CD4-positive, CD25-positive, alpha-beta regulatory T cell (primary cell): ENCODE data around the gene SAMD1. TPM values are rescaled to one million over a fixed set of nuclear protein-coding genes. Genes with fewer than 3 reads are reported as not detected.

Experiments used
- ATAC-seq, 2 donors: fragments of 150-1000 bp; cut with Tn5 transposase; one replicate each; pipeline ENCODE4 v1.10.0; 2021; ENCODE audit warnings: low read depth in 2 of 2, moderate number of reproducible peaks in 2 of 2, moderate library complexity in 1 of 2
- DNase-seq, 3 donors: peaks; one replicate each; pipeline versions ENCODE4 v3.0.0 to v3.0.0-alpha.2; 2012 to 2022; ENCODE audit warnings: mixed read lengths in 1 of 3
- H3K27ac ChIP-seq: one replicate; pipeline ENCODE4 v1.7.0; 2013; ENCODE audit warnings: mild to moderate bottlenecking, low read length; ENCODE audit not compliant: insufficient read depth, poor library complexity, severe bottlenecking
- H3K27me3 ChIP-seq: one replicate; pipeline ENCODE4 v1.7.0; 2013; ENCODE audit warnings: low read length; ENCODE audit not compliant: control insufficient read depth, insufficient read depth
- H3K36me3 ChIP-seq: one replicate; pipeline ENCODE4 v1.7.0; 2013; ENCODE audit warnings: mild to moderate bottlenecking, low read length, moderate library complexity; ENCODE audit not compliant: control insufficient read depth, insufficient read depth
- H3K4me1 ChIP-seq: 2 replicates; pipeline ENCODE4 v1.7.0; 2013; ENCODE audit warnings: mild to moderate bottlenecking, low read length; ENCODE audit not compliant: insufficient read depth, control insufficient read depth, poor library complexity, severe bottlenecking
- H3K4me3 ChIP-seq: one replicate; pipeline ENCODE4 v1.7.0; 2013; ENCODE audit warnings: low read depth, mild to moderate bottlenecking, low read length, moderate library complexity
- H3K9me3 ChIP-seq, 2 experiments: 1 replicate in 1 of 2; 2 replicates in 1 of 2; pipeline ENCODE4 v1.7.0; 2013; ENCODE audit warnings: low read length in 2 of 2, mild to moderate bottlenecking in 1 of 2, moderate library complexity in 1 of 2; ENCODE audit not compliant: control insufficient read depth in 2 of 2
- H3K27ac Mint-ChIP-seq, 3 donors: one replicate each; pipeline ENCODE4 v1.8.0; 2020 to 2022; ENCODE audit warnings: mild to moderate bottlenecking in 3 of 3, mixed read lengths in 3 of 3, moderate library complexity in 2 of 3
- H3K27me3 Mint-ChIP-seq: one replicate; pipeline ENCODE4 v1.8.0; 2022; ENCODE audit warnings: mild to moderate bottlenecking, mixed read lengths
- H3K36me3 Mint-ChIP-seq: one replicate; pipeline ENCODE4 v1.8.0; 2020; ENCODE audit warnings: mixed read lengths
- H3K4me1 Mint-ChIP-seq, 4 donors: one replicate each; pipeline ENCODE4 v1.8.0; 2020 to 2022; ENCODE audit warnings: mixed read lengths in 4 of 4, mild to moderate bottlenecking in 1 of 4
- H3K4me3 Mint-ChIP-seq, 4 donors: one replicate each; pipeline ENCODE4 v1.8.0; 2020 to 2022; ENCODE audit warnings: mild to moderate bottlenecking in 4 of 4, mixed read lengths in 4 of 4, moderate library complexity in 3 of 4
- H3K9me3 Mint-ChIP-seq, 7 donors: one replicate each; pipeline ENCODE4 v1.8.0; 2020 to 2022; ENCODE audit warnings: mixed read lengths in 7 of 7, mild to moderate bottlenecking in 3 of 7, moderate library complexity in 2 of 7
- polyA plus RNA-seq, 4 donors: library from polyadenylated mRNA; unstranded; fragments of 300-500 nt; fragmentation: Illumina TruSeq; gene quantifications; one replicate each; pipeline ENCODE4 v1.2.3, GENCODE V29; 2021
- total RNA-seq: library from RNA; stranded (reverse); gene quantifications from one replicate; pipeline ENCODE4 v1.2.3, GENCODE V29; 2022

Gene SAMD1
- total and polyA plus RNA-seq, 5 donors from 2014 or later, result 0.80 to 24.1 (median 1.2) TPM

- Histone ChIP-seq H3K4me1 (peaks cover 44% of the 10 kb centered on the region), H3K27me3 (no peaks in the 10 kb centered on the region), H3K36me3 (no peaks in the 10 kb centered on the region), H3K27ac (no peak overlapping the region), H3K9me3 (no peaks in the 10 kb centered on the region), H3K4me3 (no peak overlapping the region)
- Mint-ChIP-seq H3K4me1 (peaks cover 0 to 62% (median 27%) of the 10 kb centered on the region in 4 donors), H3K27me3 (no peaks in the 10 kb centered on the region), H3K27ac (peak overlapping the region in 1 of 3 donors; percentile 12), H3K9me3 (no peaks in the 10 kb centered on the region), H3K4me3 (peak overlapping the region in 2 of 4 donors; percentile 44 to 85), H3K36me3 (no peaks in the 10 kb centered on the region)
- DNase-seq (no peak), ATAC-seq (no peak)
These were observed 21.7 kb upstream of the SAMD1 start for GRCh38 chr19:14112051-14112808.

- ATAC-seq (no peak), DNase-seq (no peak)
- peaks cover 37% of the 10 kb centered on the region for H3K4me1 ChIP-seq
- peaks cover 0 to 58% (median 24%) of the 10 kb centered on the region in 4 donors for H3K4me1 Mint-ChIP-seq
- no peaks in the 10 kb centered on the region for H3K9me3 Mint-ChIP-seq
- no peaks in the 10 kb centered on the region for H3K27me3 Mint-ChIP-seq
- H3K4me3 ChIP-seq, result no peak overlapping the region
- H3K27ac Mint-ChIP-seq, result peak overlapping the region in 1 of 3 donors; percentile 23
- H3K27me3 ChIP-seq, result no peaks in the 10 kb centered on the region
- peak overlapping the region in 1 of 4 donors; percentile 32 for H3K4me3 Mint-ChIP-seq
- no peak overlapping the region for H3K27ac ChIP-seq
- no peaks in the 10 kb centered on the region for H3K9me3 ChIP-seq
- H3K36me3 ChIP-seq, result no peaks in the 10 kb centered on the region
- H3K36me3 Mint-ChIP-seq, result no peaks in the 10 kb centered on the region
These were observed 20.9 kb upstream of the SAMD1 start for GRCh38 chr19:14111486-14111885.

- Mint-ChIP-seq H3K27me3 (no peaks in the 10 kb centered on the region), H3K9me3 (no peaks in the 10 kb centered on the region), H3K27ac (peak overlapping the region in 1 of 3 donors; percentile 23), H3K4me1 (peaks cover 0 to 50% (median 17%) of the 10 kb centered on the region in 4 donors), H3K4me3 (no peak overlapping the region), H3K36me3 (no peaks in the 10 kb centered on the region)
- peaks cover 28% of the 10 kb centered on the region for H3K4me1 ChIP-seq
- ATAC-seq (no peak), DNase-seq (no peak)
- no peak overlapping the region for H3K27ac ChIP-seq
- no peaks in the 10 kb centered on the region for H3K27me3 ChIP-seq
- no peaks in the 10 kb centered on the region for H3K9me3 ChIP-seq
- H3K36me3 ChIP-seq, result peaks cover 4% of the 10 kb centered on the region
- no peak overlapping the region for H3K4me3 ChIP-seq
These were observed 20.1 kb upstream of the SAMD1 start for GRCh38 chr19:14110650-14111049.

- Histone ChIP-seq H3K27me3 (no peaks in the 10 kb centered on the region), H3K4me1 (peaks cover 12% of the 10 kb centered on the region), H3K9me3 (no peaks in the 10 kb centered on the region), H3K27ac (no peak overlapping the region), H3K4me3 (no peak overlapping the region), H3K36me3 (peaks cover 12% of the 10 kb centered on the region)
- DNase-seq (no peak), ATAC-seq (no peak)
- Mint-ChIP-seq H3K36me3 (no peaks in the 10 kb centered on the region), H3K4me3 (no peak overlapping the region), H3K27me3 (no peaks in the 10 kb centered on the region), H3K27ac (peak overlapping the region in 1 of 3 donors; percentile 62), H3K4me1 (peaks cover 0 to 27% (median 9%) of the 10 kb centered on the region in 4 donors), H3K9me3 (no peaks in the 10 kb centered on the region)
These were observed 17.3 kb upstream of the SAMD1 start for GRCh38 chr19:14107581-14108461.

- no peak for ATAC-seq
- Histone ChIP-seq H3K36me3 (peaks cover 19% of the 10 kb centered on the region), H3K4me3 (no peak overlapping the region), H3K27ac (no peak overlapping the region), H3K4me1 (peaks cover 3% of the 10 kb centered on the region), H3K27me3 (no peaks in the 10 kb centered on the region), H3K9me3 (no peaks in the 10 kb centered on the region)
- Mint-ChIP-seq H3K4me1 (peaks cover 0 to 17% (median 7%) of the 10 kb centered on the region in 4 donors), H3K9me3 (no peaks in the 10 kb centered on the region), H3K27me3 (no peaks in the 10 kb centered on the region), H3K36me3 (no peaks in the 10 kb centered on the region), H3K4me3 (no peak overlapping the region), H3K27ac (no peak overlapping the region)
- no peak for DNase-seq
These were observed 16.3 kb upstream of the SAMD1 start for GRCh38 chr19:14106840-14107239.

GRCh38 chr19:14105680-14106079 lies 15.1 kb upstream of the SAMD1 start:
- DNase-seq (no peak), ATAC-seq (no peak)
- no peaks in the 10 kb centered on the region for H3K27me3 ChIP-seq
- H3K9me3 Mint-ChIP-seq, result no peaks in the 10 kb centered on the region
- no peaks in the 10 kb centered on the region for H3K4me1 ChIP-seq
- peaks cover 4% of the 10 kb centered on the region for H3K36me3 Mint-ChIP-seq
- peak overlapping the region in 1 of 3 donors; percentile 42 for H3K27ac Mint-ChIP-seq
- no peaks in the 10 kb centered on the region for H3K27me3 Mint-ChIP-seq
- H3K4me3 ChIP-seq, result no peak overlapping the region
- peaks cover 0 to 7% (median 4%) of the 10 kb centered on the region in 4 donors for H3K4me1 Mint-ChIP-seq
- H3K4me3 Mint-ChIP-seq, result no peak overlapping the region
- H3K9me3 ChIP-seq, result no peaks in the 10 kb centered on the region
- H3K27ac ChIP-seq, result no peak overlapping the region
- peaks cover 25% of the 10 kb centered on the region for H3K36me3 ChIP-seq

- H3K4me3 Mint-ChIP-seq, result no peak overlapping the region
- Histone ChIP-seq H3K4me3 (no peak overlapping the region), H3K36me3 (peaks cover 28% of the 10 kb centered on the region), H3K9me3 (no peaks in the 10 kb centered on the region), H3K4me1 (no peaks in the 10 kb centered on the region), H3K27ac (no peak overlapping the region), H3K27me3 (no peaks in the 10 kb centered on the region)
- H3K36me3 Mint-ChIP-seq, result peaks cover 5% of the 10 kb centered on the region
- no peak overlapping the region for H3K27ac Mint-ChIP-seq
- peaks cover 0 to 5% (median 0%) of the 10 kb centered on the region in 4 donors for H3K4me1 Mint-ChIP-seq
- no peaks in the 10 kb centered on the region for H3K27me3 Mint-ChIP-seq
- H3K9me3 Mint-ChIP-seq, result no peaks in the 10 kb centered on the region
- ATAC-seq (no peak), DNase-seq (no peak)
These were observed 12.8 kb upstream of the SAMD1 start for GRCh38 chr19:14103310-14103709.
